Lung (tissue), 12 donors: Measurements from ENCODE around the gene ALDOB. TPM values are rescaled to one million over a fixed set of nuclear protein-coding genes. Genes with fewer than 3 reads are reported as not detected.

ENCODE experiments used
- ATAC-seq: fragments of 200-7000 bp; cut with Tn5 transposase; one replicate; pipeline ENCODE4 v1.9.1; 2020; ENCODE audit warnings: moderate number of reproducible peaks; ENCODE audit not compliant: insufficient read depth, low FRiP score
- DNase-seq, 3 donors: peaks; one replicate each; pipeline ENCODE4 v3.0.0-alpha.2; 2013 to 2017
- H3K27ac ChIP-seq, 2 donors: one replicate each; pipeline ENCODE4 v1.5.1; 2013; ENCODE audit warnings: mild to moderate bottlenecking in 2 of 2, moderate library complexity in 2 of 2, control low read depth in 1 of 2, inconsistent platforms in 1 of 2, low read depth in 1 of 2, low read length in 1 of 2
- H3K27me3 ChIP-seq, 3 donors: one replicate each; pipeline ENCODE4 v1.5.1; 2013; ENCODE audit warnings: low read length in 2 of 3; ENCODE audit not compliant: control insufficient read depth in 3 of 3, insufficient read depth in 3 of 3
- H3K36me3 ChIP-seq, 4 donors: one replicate each; pipeline ENCODE4 v1.5.1; 2013; ENCODE audit warnings: low read length in 4 of 4, mild to moderate bottlenecking in 1 of 4, moderate library complexity in 1 of 4; ENCODE audit not compliant: control insufficient read depth in 4 of 4, insufficient read depth in 4 of 4
- H3K4me1 ChIP-seq, 5 donors: one replicate each; pipeline ENCODE4 v1.5.1; 2013; ENCODE audit warnings: low read length in 5 of 5, mild to moderate bottlenecking in 2 of 5, moderate library complexity in 1 of 5; ENCODE audit not compliant: control insufficient read depth in 5 of 5, insufficient read depth in 5 of 5
- H3K4me3 ChIP-seq: one replicate; pipeline ENCODE4 v1.5.1; 2013; ENCODE audit warnings: mild to moderate bottlenecking, control low read depth, moderate library complexity
- H3K9ac ChIP-seq, 2 donors: one replicate each; pipeline ENCODE4 v1.5.1; 2013; ENCODE audit warnings: low read length in 2 of 2, control low read depth in 1 of 2; ENCODE audit not compliant: insufficient read depth in 1 of 2
- H3K9me3 ChIP-seq, 4 donors: one replicate each; pipeline ENCODE4 v1.5.1; 2013; ENCODE audit warnings: low read length in 3 of 4, mild to moderate bottlenecking in 1 of 4, moderate library complexity in 1 of 4; ENCODE audit not compliant: control insufficient read depth in 4 of 4, insufficient read depth in 3 of 4
- CTCF ChIP-seq: IDR thresholded peaks from 2 replicates; pipeline ENCODE4 v1.5.1; 2012; ENCODE audit warnings: mild to moderate bottlenecking; ENCODE audit errors: control extremely low read depth, extremely low read depth
- WGBS, 2 donors: extraction: QIAGEN DNeasy Blood & Tissue Kit; methylation state at CpG; one replicate each; pipeline ENCODE4 v1.1.7; 2013; 5-methylcytosine and 5-hydroxymethylcytosine counted together
- polyA plus RNA-seq, 2 donors: library from polyadenylated mRNA; stranded (reverse); fragments of 200-250 nt; gene quantifications; one replicate each; pipeline ENCODE4 v1.2.1, GENCODE V29; 2013
- total RNA-seq, 2 donors: library from RNA; depleted of rRNA in 1 of 2; stranded (reverse); fragments of >200 nt in 1 of 2; gene quantifications; one replicate each; pipeline ENCODE4 v1.2.1, GENCODE V29; 2014 to 2021
- donor health status: control.
- donor health status: control.
- donor health status: Bipolar disorder and iron deficiency.
- donor health status: healthy.
- donor health status: DM: yes; HTN: yes; CAD: no.

ALDOB gene
- total and polyA plus RNA-seq, 4 donors, result 0.06 to 1.1 (median 0.09) TPM; not detected in 1

- peaks cover 10 to 59% (median 42%) of the 10 kb centered on the region in 4 donors for H3K36me3 ChIP-seq
- peaks cover 0 to 22% (median 12%) of the 10 kb centered on the region in 5 donors for H3K4me1 ChIP-seq
- H3K4me3 ChIP-seq, result no peak overlapping the region
- ATAC-seq (no peak), DNase-seq (peak in 2 of 3 donors; percentile 23 to 48)
- peak overlapping the region in 1 of 2 donors; percentile 98 for H3K9ac ChIP-seq
- peaks cover 2 to 12% (median 11%) of the 10 kb centered on the region in 4 donors for H3K9me3 ChIP-seq
- TF ChIP-seq CTCF, result no peak
- H3K27me3 ChIP-seq, result no peaks in the 10 kb centered on the region
- WGBS, 2 donors, result 27 to 39% methylated on average over 5 of the region's 5 CpGs
- peak overlapping the region in 1 of 2 donors; percentile 82 for H3K27ac ChIP-seq
Observed at GRCh38 chr9:101400120-101400519, 35.5 kb downstream of the ALDOB start.

GRCh38 chr9:101399643-101399970, 36.0 kb downstream of the ALDOB start:
- H3K36me3 ChIP-seq, result peaks cover 8 to 55% (median 36%) of the 10 kb centered on the region in 4 donors
- DNase-seq, result no peak
- peak overlapping the region; percentile 86 to 98 for H3K9ac ChIP-seq
- 6 to 8% methylated on average over 2 of the region's 2 CpGs for WGBS, 2 donors
- H3K27ac ChIP-seq, result peak overlapping the region in 1 of 2 donors; percentile 82
- H3K4me1 ChIP-seq, result peaks cover 0 to 22% (median 12%) of the 10 kb centered on the region in 5 donors
- ATAC-seq, result no peak
- TF ChIP-seq CTCF, result no peak
- peaks cover 2 to 8% (median 6%) of the 10 kb centered on the region in 4 donors for H3K9me3 ChIP-seq
- H3K4me3 ChIP-seq, result peak overlapping the region; percentile 87
- no peaks in the 10 kb centered on the region for H3K27me3 ChIP-seq

- Histone ChIP-seq H3K9me3 (peaks cover 2 to 8% (median 5%) of the 10 kb centered on the region in 4 donors), H3K27me3 (no peaks in the 10 kb centered on the region), H3K4me1 (peaks cover 0 to 22% (median 12%) of the 10 kb centered on the region in 5 donors), H3K4me3 (peak overlapping the region; percentile 87), H3K27ac (peak overlapping the region; percentile 82 to 93), H3K36me3 (peaks cover 8 to 50% (median 35%) of the 10 kb centered on the region in 4 donors), H3K9ac (peak overlapping the region; percentile 86 to 98)
- TF ChIP-seq CTCF, result no peak
- peak; percentile 5 for ATAC-seq
- peak in 2 of 3 donors; percentile 44 to 45 for DNase-seq
- 1% methylated on average over 26 to 28 of the region's 28 CpGs for whole genome bisulfite sequencing, 2 donors
Observed at GRCh38 chr9:101398930-101399642, 36.5 kb downstream of the ALDOB start.
